ENCODE data around the gene CUL3. TPM values are rescaled to one million over a fixed set of nuclear protein-coding genes. Genes with fewer than 3 reads are reported as not detected.

The CUL3 gene
- total RNA-seq, 1 donor from 2014 or later = 79.0 TPM

GRCh38 chr2:224583033-224583432 is 2.1 kb downstream of the CUL3 start:
- intact Hi-C loops (cut with micrococcal nuclease) = loop anchor here (10.0 kb wide), 1 partner anchor 342 kb away; no protein-coding TSS in a partner anchor

GRCh38 chr2:224580248-224580647 is 4.9 kb downstream of the CUL3 start:
- intact Hi-C loops (cut with micrococcal nuclease) = loop anchor here (10.0 kb wide), 1 partner anchor 345 kb away; no protein-coding TSS in a partner anchor

GRCh38 chr2:224579411-224579810 is 5.8 kb downstream of the CUL3 start:
- intact Hi-C loops (cut with micrococcal nuclease) = loop anchor here (2.0 kb wide), 1 partner anchor 27 kb away; no protein-coding TSS in a partner anchor

- intact Hi-C loops (cut with micrococcal nuclease) = no loop called here
Observed at GRCh38 chr2:224577541-224577940, 7.6 kb downstream of the CUL3 start.

- intact Hi-C loops (cut with micrococcal nuclease) = loop anchor here (1.0 kb wide), 1 partner anchor 8 kb away; no protein-coding TSS in a partner anchor
Observed at GRCh38 chr2:224576088-224576715, 9.0 kb downstream of the CUL3 start.

- intact Hi-C loops (cut with micrococcal nuclease) = no loop called here
Observed at GRCh38 chr2:224574423-224575084, 10.6 kb downstream of the CUL3 start.

GRCh38 chr2:224573724-224574123 is 11.4 kb downstream of the CUL3 start:
- intact Hi-C loops (cut with micrococcal nuclease) = no loop called here

- intact Hi-C loops (cut with micrococcal nuclease) = no loop called here
Observed at GRCh38 chr2:224572338-224572737, 12.8 kb downstream of the CUL3 start.

GRCh38 chr2:224570328-224570993 is 14.7 kb downstream of the CUL3 start:
- intact Hi-C loops (cut with micrococcal nuclease) = no loop called here

GRCh38 chr2:224569654-224570053 is 15.5 kb downstream of the CUL3 start:
- intact Hi-C loops (cut with micrococcal nuclease) = no loop called here

- intact Hi-C loops (cut with micrococcal nuclease) = no loop called here
Observed at GRCh38 chr2:224565452-224566035, 19.6 kb downstream of the CUL3 start.

GRCh38 chr2:224563537-224563936 is 21.6 kb downstream of the CUL3 start:
- intact Hi-C loops (cut with micrococcal nuclease) = no loop called here

- intact Hi-C loops (cut with micrococcal nuclease) = no loop called here
Observed at GRCh38 chr2:224562831-224563230, 22.3 kb downstream of the CUL3 start.

- intact Hi-C loops (cut with micrococcal nuclease) = no loop called here
Observed at GRCh38 chr2:224561234-224562005, 23.7 kb downstream of the CUL3 start.

- intact Hi-C loops (cut with micrococcal nuclease) = no loop called here
Observed at GRCh38 chr2:224560549-224560948, 24.6 kb downstream of the CUL3 start.

GRCh38 chr2:224557610-224558009 is 27.6 kb downstream of the CUL3 start:
- intact Hi-C loops (cut with micrococcal nuclease) = no loop called here

- intact Hi-C loops (cut with micrococcal nuclease) = no loop called here
Observed at GRCh38 chr2:224556381-224556780, 28.8 kb downstream of the CUL3 start.

GRCh38 chr2:224555823-224556366 is 29.3 kb downstream of the CUL3 start:
- intact Hi-C loops (cut with micrococcal nuclease) = no loop called here

GRCh38 chr2:224552771-224553170 is 32.4 kb downstream of the CUL3 start:
- intact Hi-C loops (cut with micrococcal nuclease) = loop anchor here (2.0 kb wide), 1 partner anchor 26 kb away; no protein-coding TSS in a partner anchor

- intact Hi-C loops (cut with micrococcal nuclease) = loop anchor here (2.0 kb wide), 1 partner anchor 27 kb away; no protein-coding TSS in a partner anchor
Observed at GRCh38 chr2:224551693-224552092, 33.5 kb downstream of the CUL3 start.

- intact Hi-C loops (cut with micrococcal nuclease) = no loop called here
Observed at GRCh38 chr2:224546926-224547325, 38.2 kb downstream of the CUL3 start.
